ENCODE data around the gene KCNK5. TPM values are rescaled to one million over a fixed set of nuclear protein-coding genes. Genes with fewer than 3 reads are reported as not detected.

The KCNK5 gene
- total and polyA plus RNA-seq, 2 donors = 2.6 to 3.9 TPM

- Histone ChIP-seq H3K27ac (ENCODE audit: low read depth in 1 of 2, low read length in 1 of 2) (no peak overlapping the region), H3K9me3 (ENCODE audit: control insufficient read depth in 2 of 2, insufficient read depth in 1 of 2, low read length in 1 of 2) (peaks cover 0 to 3% of the 10 kb centered on the region in 2 donors), H3K36me3 (ENCODE audit: control insufficient read depth in 2 of 2, insufficient read depth in 2 of 2, low read length in 1 of 2) (no peaks in the 10 kb centered on the region), H3K27me3 (ENCODE audit: control insufficient read depth in 2 of 2, insufficient read depth in 1 of 2, low read length in 1 of 2) (no peaks in the 10 kb centered on the region), H3K4me1 (ENCODE audit: control insufficient read depth in 2 of 2, insufficient read depth in 2 of 2, low read length in 2 of 2) (no peaks in the 10 kb centered on the region), H3K4me3 (ENCODE audit: low read length in 2 of 2) (no peak overlapping the region)
- 85% methylated on average over 4 of the region's 4 CpGs for WGBS
- no peak for DNase-seq (ENCODE audit: low read depth in 6 of 9, low spot score in 9 of 9)
Observed at GRCh38 chr6:39178804-39179203, 50.5 kb downstream of the KCNK5 start.

- H3K4me1 ChIP-seq (ENCODE audit: control insufficient read depth in 2 of 2, insufficient read depth in 2 of 2, low read length in 2 of 2) = no peaks in the 10 kb centered on the region
- peaks cover 0 to 3% of the 10 kb centered on the region in 2 donors for H3K9me3 ChIP-seq (ENCODE audit: control insufficient read depth in 2 of 2, insufficient read depth in 1 of 2, low read length in 1 of 2)
- WGBS = 90% methylated on average over 8 of the region's 8 CpGs
- no peak for DNase-seq (ENCODE audit: low read depth in 6 of 9, low spot score in 9 of 9)
- no peak overlapping the region for H3K27ac ChIP-seq (ENCODE audit: low read depth in 1 of 2, low read length in 1 of 2)
- H3K27me3 ChIP-seq (ENCODE audit: control insufficient read depth in 2 of 2, insufficient read depth in 1 of 2, low read length in 1 of 2) = no peaks in the 10 kb centered on the region
- H3K4me3 ChIP-seq (ENCODE audit: low read length in 2 of 2) = no peak overlapping the region
- no peaks in the 10 kb centered on the region for H3K36me3 ChIP-seq (ENCODE audit: control insufficient read depth in 2 of 2, insufficient read depth in 2 of 2, low read length in 1 of 2)
Observed at GRCh38 chr6:39178235-39178634, 51.0 kb downstream of the KCNK5 start.

GRCh38 chr6:39177130-39177529 is 52.1 kb downstream of the KCNK5 start:
- Histone ChIP-seq H3K4me1 (ENCODE audit: control insufficient read depth in 2 of 2, insufficient read depth in 2 of 2, low read length in 2 of 2) (no peaks in the 10 kb centered on the region), H3K4me3 (ENCODE audit: low read length in 2 of 2) (no peak overlapping the region), H3K27me3 (ENCODE audit: control insufficient read depth in 2 of 2, insufficient read depth in 1 of 2, low read length in 1 of 2) (no peaks in the 10 kb centered on the region), H3K36me3 (ENCODE audit: control insufficient read depth in 2 of 2, insufficient read depth in 2 of 2, low read length in 1 of 2) (no peaks in the 10 kb centered on the region), H3K27ac (ENCODE audit: low read depth in 1 of 2, low read length in 1 of 2) (no peak overlapping the region), H3K9me3 (ENCODE audit: control insufficient read depth in 2 of 2, insufficient read depth in 1 of 2, low read length in 1 of 2) (peaks cover 0 to 5% of the 10 kb centered on the region in 2 donors)
- no peak for DNase-seq (ENCODE audit: low read depth in 6 of 9, low spot score in 9 of 9)
- WGBS = 94% methylated on average over 1 of the region's 1 CpG

DNA sequence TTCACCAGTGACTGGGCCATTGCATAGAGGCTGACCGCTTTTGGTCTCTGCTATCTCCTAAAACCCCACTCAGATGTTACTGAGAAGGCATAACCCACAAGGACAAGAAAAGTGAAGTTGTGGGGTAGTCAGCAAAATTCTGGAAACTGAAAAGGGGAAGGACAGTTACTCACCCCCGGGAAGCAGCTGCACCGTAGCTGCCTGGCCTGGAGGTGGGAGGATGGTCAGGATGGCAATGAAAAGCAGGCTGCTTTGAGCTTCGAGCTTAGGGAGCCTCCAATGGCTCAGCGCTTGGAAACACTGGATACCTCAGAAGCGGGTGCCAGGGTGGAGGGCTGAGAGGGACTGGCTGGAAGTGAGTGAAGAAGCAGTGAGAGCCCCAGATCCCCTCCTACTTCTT is 56.0 kb downstream of the KCNK5 start:
- 47% methylated on average over 6 of the region's 6 CpGs for WGBS
- H3K27me3 ChIP-seq (ENCODE audit: control insufficient read depth in 2 of 2, insufficient read depth in 1 of 2, low read length in 1 of 2) = no peaks in the 10 kb centered on the region
- H3K4me3 ChIP-seq (ENCODE audit: low read length in 2 of 2) = no peak overlapping the region
- H3K36me3 ChIP-seq (ENCODE audit: control insufficient read depth in 2 of 2, insufficient read depth in 2 of 2, low read length in 1 of 2) = no peaks in the 10 kb centered on the region
- H3K9me3 ChIP-seq (ENCODE audit: control insufficient read depth in 2 of 2, insufficient read depth in 1 of 2, low read length in 1 of 2) = peaks cover 0 to 13% of the 10 kb centered on the region in 2 donors
- no peak overlapping the region for H3K27ac ChIP-seq (ENCODE audit: low read depth in 1 of 2, low read length in 1 of 2)
- no peaks in the 10 kb centered on the region for H3K4me1 ChIP-seq (ENCODE audit: control insufficient read depth in 2 of 2, insufficient read depth in 2 of 2, low read length in 2 of 2)
- no peak for DNase-seq (ENCODE audit: low read depth in 6 of 9, low spot score in 9 of 9)

GRCh38 chr6:39172377-39172757 is 56.9 kb downstream of the KCNK5 start:
- Histone ChIP-seq H3K36me3 (ENCODE audit: control insufficient read depth in 2 of 2, insufficient read depth in 2 of 2, low read length in 1 of 2) (no peaks in the 10 kb centered on the region), H3K27ac (ENCODE audit: low read depth in 1 of 2, low read length in 1 of 2) (no peak overlapping the region), H3K4me1 (ENCODE audit: control insufficient read depth in 2 of 2, insufficient read depth in 2 of 2, low read length in 2 of 2) (no peaks in the 10 kb centered on the region), H3K27me3 (ENCODE audit: control insufficient read depth in 2 of 2, insufficient read depth in 1 of 2, low read length in 1 of 2) (no peaks in the 10 kb centered on the region), H3K9me3 (ENCODE audit: control insufficient read depth in 2 of 2, insufficient read depth in 1 of 2, low read length in 1 of 2) (peaks cover 0 to 12% of the 10 kb centered on the region in 2 donors), H3K4me3 (ENCODE audit: low read length in 2 of 2) (no peak overlapping the region)
- DNase-seq (ENCODE audit: low read depth in 6 of 9, low spot score in 9 of 9) = no peak
- WGBS = 70% methylated on average over 5 of the region's 5 CpGs

DNA sequence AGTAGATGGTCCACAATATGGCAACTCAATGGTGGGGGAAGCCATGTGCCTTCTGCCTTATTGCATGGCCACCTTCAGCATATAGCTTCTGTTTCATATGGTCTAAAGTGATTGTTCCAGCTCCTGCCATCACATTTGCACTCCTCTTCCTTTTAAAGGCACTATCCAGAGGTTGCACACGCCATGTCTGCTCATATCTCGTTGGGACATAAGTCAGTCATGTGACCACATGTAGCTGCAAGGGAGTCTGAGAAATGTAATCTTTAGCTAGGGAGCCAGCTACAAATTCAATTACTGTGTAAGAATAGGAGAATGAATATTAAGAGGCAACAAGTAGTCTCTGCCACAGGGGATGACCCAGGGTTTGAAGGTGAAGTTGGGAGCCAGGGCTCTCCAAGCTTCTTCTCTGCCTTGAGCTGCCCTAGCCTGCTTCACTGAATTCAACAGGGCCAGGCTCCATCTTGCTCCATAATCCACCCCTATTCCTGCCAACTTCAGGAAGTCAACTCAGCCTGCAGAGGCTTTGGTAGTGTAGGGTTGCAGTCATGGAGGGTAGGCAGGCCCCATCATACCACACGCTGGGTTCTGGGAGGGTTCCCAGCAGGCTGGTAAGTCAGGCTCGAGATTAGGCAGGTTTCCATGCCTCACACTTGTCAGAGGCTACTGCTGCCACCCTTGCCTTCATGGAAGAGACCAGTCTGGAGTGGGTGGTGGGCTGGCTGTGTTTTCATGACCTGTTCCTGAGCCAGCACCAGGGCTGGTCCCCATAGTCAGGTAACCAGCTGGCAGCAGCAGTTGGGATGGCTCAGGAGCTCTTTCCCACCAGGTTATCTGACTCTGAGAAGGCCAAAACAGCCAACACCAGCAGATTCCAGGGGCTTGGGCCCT is 57.5 kb downstream of the KCNK5 start:
- no peak overlapping the region for H3K27ac ChIP-seq (ENCODE audit: low read depth in 1 of 2, low read length in 1 of 2)
- no peak overlapping the region for H3K4me3 ChIP-seq (ENCODE audit: low read length in 2 of 2)
- peaks cover 0 to 10% of the 10 kb centered on the region in 2 donors for H3K9me3 ChIP-seq (ENCODE audit: control insufficient read depth in 2 of 2, insufficient read depth in 1 of 2, low read length in 1 of 2)
- no peaks in the 10 kb centered on the region for H3K36me3 ChIP-seq (ENCODE audit: control insufficient read depth in 2 of 2, insufficient read depth in 2 of 2, low read length in 1 of 2)
- no peak for DNase-seq (ENCODE audit: low read depth in 6 of 9, low spot score in 9 of 9)
- 93% methylated on average over 4 of the region's 4 CpGs for WGBS
- H3K4me1 ChIP-seq (ENCODE audit: control insufficient read depth in 2 of 2, insufficient read depth in 2 of 2, low read length in 2 of 2) = peaks cover 0 to 3% of the 10 kb centered on the region in 2 donors
- no peaks in the 10 kb centered on the region for H3K27me3 ChIP-seq (ENCODE audit: control insufficient read depth in 2 of 2, insufficient read depth in 1 of 2, low read length in 1 of 2)

GRCh38 chr6:39170860-39171259 is 58.4 kb downstream of the KCNK5 start:
- peaks cover 0 to 6% of the 10 kb centered on the region in 2 donors for H3K4me1 ChIP-seq (ENCODE audit: control insufficient read depth in 2 of 2, insufficient read depth in 2 of 2, low read length in 2 of 2)
- H3K4me3 ChIP-seq (ENCODE audit: low read length in 2 of 2) = no peak overlapping the region
- no peak for DNase-seq (ENCODE audit: low read depth in 6 of 9, low spot score in 9 of 9)
- H3K36me3 ChIP-seq (ENCODE audit: control insufficient read depth in 2 of 2, insufficient read depth in 2 of 2, low read length in 1 of 2) = no peaks in the 10 kb centered on the region
- H3K27ac ChIP-seq (ENCODE audit: low read depth in 1 of 2, low read length in 1 of 2) = no peak overlapping the region
- H3K9me3 ChIP-seq (ENCODE audit: control insufficient read depth in 2 of 2, insufficient read depth in 1 of 2, low read length in 1 of 2) = peaks cover 0 to 10% of the 10 kb centered on the region in 2 donors
- whole genome bisulfite sequencing = 96% methylated on average over 3 of the region's 3 CpGs
- no peaks in the 10 kb centered on the region for H3K27me3 ChIP-seq (ENCODE audit: control insufficient read depth in 2 of 2, insufficient read depth in 1 of 2, low read length in 1 of 2)

DNA sequence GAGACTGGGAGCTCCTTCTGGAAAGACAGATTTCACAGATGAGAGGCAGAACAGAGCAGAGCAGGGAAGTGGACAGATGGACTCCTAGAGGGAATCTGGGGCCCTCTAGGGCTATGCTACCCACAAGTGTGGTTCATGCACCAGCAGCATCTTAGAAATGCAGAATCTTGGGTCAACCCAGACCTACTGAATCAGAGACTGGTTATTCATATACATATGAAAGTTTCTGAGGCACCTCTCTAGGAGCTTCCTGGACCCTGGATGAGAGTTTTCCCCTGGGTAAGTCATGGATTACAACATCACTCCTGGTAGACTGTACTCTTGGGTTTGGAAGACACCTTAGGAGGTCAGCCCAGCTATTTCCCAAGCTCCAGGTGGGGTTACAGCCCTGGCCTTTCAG is 58.9 kb downstream of the KCNK5 start:
- Histone ChIP-seq H3K27ac (ENCODE audit: low read depth in 1 of 2, low read length in 1 of 2) (no peak overlapping the region), H3K4me3 (ENCODE audit: low read length in 2 of 2) (no peak overlapping the region), H3K36me3 (ENCODE audit: control insufficient read depth in 2 of 2, insufficient read depth in 2 of 2, low read length in 1 of 2) (no peaks in the 10 kb centered on the region), H3K9me3 (ENCODE audit: control insufficient read depth in 2 of 2, insufficient read depth in 1 of 2, low read length in 1 of 2) (peaks cover 0 to 10% of the 10 kb centered on the region in 2 donors), H3K27me3 (ENCODE audit: control insufficient read depth in 2 of 2, insufficient read depth in 1 of 2, low read length in 1 of 2) (no peaks in the 10 kb centered on the region), H3K4me1 (ENCODE audit: control insufficient read depth in 2 of 2, insufficient read depth in 2 of 2, low read length in 2 of 2) (peaks cover 0 to 6% of the 10 kb centered on the region in 2 donors)
- DNase-seq (ENCODE audit: low read depth in 6 of 9, low spot score in 9 of 9) = no peak

DNA sequence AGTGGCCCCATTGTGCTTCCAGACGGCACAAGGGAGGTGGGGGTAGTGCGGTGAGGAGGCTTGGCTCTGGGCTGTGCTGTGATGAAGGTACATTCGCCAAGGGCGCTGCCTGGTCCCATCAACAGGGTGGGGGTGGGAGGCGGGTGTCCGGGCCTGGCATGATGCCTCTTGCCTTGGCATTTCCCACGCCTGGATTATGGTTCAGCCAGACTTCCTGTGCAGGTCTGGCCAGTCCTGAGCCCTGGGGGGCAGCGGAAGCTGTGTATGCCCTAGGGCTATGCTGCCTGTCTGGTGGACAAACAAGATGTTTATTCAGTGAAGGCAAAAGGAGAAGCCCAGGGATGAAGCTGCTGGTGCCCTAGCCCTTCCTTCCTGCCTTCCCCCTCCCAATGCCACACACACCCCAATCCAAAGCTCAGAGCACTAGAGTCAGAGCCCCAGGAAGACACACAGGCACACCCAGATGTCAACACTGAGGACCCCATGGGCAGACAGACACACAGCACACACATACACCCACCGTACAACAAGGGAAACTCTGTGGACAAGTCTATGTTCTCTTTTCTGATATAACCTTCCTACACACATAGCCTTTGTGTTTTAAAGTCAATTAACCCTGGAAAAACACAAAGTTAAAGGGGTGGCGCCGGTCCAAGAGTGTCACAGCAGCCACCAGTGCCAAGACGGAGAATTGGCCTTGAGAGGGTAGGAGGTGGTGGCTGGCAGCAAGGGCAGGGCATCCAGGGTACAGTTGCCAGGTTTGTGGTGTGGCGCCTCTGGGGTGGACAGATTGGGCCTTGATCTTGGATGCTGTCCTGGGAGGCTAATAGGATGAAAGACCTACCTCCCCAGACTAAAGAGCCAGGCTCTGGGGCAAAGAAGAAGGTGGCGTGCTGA is 59.6 kb downstream of the KCNK5 start:
- Histone ChIP-seq H3K4me3 (ENCODE audit: low read length in 2 of 2) (no peak overlapping the region), H3K4me1 (ENCODE audit: control insufficient read depth in 2 of 2, insufficient read depth in 2 of 2, low read length in 2 of 2) (peaks cover 0 to 6% of the 10 kb centered on the region in 2 donors), H3K9me3 (ENCODE audit: control insufficient read depth in 2 of 2, insufficient read depth in 1 of 2, low read length in 1 of 2) (peaks cover 0 to 10% of the 10 kb centered on the region in 2 donors), H3K27me3 (ENCODE audit: control insufficient read depth in 2 of 2, insufficient read depth in 1 of 2, low read length in 1 of 2) (no peaks in the 10 kb centered on the region), H3K36me3 (ENCODE audit: control insufficient read depth in 2 of 2, insufficient read depth in 2 of 2, low read length in 1 of 2) (no peaks in the 10 kb centered on the region), H3K27ac (ENCODE audit: low read depth in 1 of 2, low read length in 1 of 2) (no peak overlapping the region)
- 97% methylated on average over 14 of the region's 14 CpGs for WGBS
- no peak for DNase-seq (ENCODE audit: low read depth in 6 of 9, low spot score in 9 of 9)
